HG03378 (cell line): Measurements from ENCODE around the gene PFN3.
A peak's percentile ranks its signal among the peaks of the same experiment; 100 is the strongest.

Experiments used
- ATAC-seq: cut with Tn5 transposase; IDR thresholded peaks from one replicate; pipeline ENCODE4 v1.9.1; 2021; ENCODE audit warnings: mild to moderate bottlenecking, moderate library complexity; ENCODE audit not compliant: unreplicated experiment

The PFN3 gene

DNA sequence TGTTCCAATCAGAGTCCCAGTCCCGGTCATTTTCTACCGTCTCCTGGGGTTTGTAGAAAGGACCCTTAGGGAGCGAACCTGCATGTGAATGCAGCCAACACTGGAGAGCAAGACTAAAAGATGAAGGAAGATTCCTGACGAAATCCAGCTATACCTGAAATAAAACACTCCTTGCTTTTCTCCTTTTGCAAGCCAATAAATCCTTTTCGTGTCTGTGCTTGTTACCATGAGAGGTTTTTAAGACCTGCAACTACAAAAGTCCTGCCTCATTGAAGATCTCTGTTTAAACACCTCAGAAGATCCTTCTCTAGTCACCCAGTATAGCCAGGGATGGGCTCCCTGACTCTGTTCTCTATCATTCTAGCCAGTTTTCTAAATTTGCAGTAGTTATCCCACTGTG is 26.2 kb downstream of the PFN3 start:
- ATAC-seq: no peak

DNA sequence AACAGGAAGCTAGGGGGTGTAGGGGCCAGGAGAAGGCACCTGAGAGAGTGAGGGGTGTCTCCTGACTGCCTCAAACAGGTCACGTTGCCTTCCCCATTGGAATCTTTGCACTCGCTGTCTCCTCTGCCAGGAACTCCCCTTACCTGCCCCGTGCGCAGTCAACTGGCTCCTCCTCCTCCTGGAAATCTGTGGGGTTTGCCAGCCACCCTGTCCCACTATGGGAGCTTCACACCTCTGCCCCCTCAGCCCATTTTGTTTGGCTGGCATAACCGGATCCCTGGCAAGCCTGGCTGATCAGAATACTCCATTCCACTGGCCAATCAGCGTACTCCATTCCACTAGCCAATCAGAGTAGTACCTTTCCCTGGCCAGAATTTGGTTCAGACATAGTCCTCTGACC is 26.7 kb downstream of the PFN3 start:
- no peak for ATAC-seq

DNA sequence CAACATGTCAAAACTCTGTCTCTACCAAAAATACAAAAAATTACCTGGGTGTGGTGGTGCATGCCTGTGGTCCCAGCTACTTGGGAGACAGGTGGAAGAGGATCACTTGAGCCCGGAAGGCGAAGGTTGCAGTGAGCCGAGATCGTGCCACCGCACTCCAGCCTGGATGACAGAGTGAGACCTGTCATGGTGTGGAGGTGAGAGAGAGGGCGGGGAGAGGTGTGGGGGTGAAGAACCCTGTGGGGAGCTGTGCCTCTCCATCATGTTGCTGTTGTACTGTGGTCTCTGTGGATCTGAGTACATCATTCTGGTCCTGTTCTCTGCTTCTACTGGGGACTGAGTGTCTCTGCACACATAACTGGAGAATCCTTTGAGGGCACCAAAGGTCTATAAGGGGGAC is 27.6 kb downstream of the PFN3 start:
- no peak for ATAC-seq

DNA sequence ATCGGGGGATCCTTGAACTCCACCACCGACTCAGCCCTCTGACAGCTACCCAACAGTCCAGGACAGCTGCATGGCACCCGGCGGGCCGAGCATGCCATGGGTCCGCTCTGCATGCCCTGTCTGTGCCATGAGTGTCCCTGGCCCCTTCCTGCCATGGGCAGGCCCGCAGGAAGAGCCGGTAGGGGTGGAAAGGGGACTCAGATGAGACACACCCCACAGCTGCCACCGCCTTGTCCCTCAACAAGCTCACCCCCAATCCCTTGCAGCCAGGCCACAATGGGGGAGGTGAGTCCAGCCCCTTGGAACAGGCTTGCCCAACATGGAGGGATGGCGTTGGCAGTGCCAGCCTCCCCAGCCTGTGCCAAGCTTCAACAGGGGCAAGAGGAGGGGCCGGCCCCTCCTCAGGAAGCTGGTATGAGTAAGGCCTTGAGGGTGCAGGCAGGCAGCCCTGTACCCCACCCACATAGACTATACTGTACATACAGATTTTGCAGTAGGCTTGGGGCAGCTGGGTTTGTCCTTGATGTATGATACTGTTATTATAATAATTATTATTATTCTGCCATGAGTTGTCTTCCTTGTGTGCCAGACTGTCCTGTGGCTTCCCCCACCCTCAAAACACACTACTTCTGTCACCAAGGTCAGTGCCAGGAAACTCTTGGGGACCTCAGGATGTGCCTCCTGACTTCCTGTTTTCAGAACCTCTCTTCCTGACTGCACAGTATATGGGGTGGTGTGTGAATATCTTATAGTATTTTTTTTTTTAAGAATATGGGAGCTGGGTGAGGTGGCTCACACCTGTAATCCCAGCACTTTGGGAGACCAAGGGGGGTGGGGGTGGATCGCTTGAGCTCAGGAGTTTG is 28.2 kb downstream of the PFN3 start:
- no peak for ATAC-seq

DNA sequence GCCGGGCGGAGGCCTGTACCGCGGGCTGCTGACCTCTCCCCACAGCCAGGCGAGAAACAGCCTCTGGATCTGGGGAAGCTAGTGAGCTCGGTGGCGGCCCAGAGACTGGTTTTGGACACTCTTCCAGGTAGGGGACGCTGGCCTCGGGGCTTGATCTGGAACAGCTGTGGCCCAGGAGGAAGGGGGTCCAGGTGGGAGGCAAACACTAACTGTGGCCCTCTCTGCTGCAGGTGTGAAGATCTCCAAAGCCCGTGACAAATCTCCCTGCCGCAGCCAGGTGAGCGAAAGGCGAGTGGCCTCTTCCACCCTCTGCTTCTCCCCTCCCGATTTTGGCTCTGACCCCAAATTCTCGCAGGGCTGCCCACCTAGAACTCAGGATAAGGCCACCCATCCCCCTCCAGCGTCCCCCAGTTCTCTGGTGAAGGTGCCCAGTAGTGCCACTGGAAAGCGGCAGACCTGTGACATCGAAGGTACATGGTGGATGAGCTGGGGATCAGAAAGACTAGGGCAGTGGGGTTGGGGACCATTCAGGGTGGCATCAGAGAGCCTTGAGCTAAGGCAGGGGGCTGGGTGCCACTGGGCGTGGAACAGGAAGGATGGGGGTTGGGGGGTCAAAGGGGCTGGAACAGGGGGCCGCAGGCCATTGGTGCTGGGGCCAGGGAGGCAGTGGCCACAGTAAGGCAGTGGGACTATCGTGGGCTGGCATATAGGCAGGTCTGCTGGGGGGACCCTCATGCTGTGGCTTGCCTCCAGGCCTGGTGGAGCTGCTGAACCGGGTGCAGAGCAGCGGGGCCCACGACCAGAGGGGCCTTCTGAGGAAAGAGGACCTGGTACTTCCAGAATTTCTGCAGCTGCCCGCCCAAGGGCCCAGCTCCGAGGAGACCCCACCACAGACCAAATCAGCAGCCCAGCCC is 29.1 kb downstream of the PFN3 start:
- ATAC-seq: no peak

DNA sequence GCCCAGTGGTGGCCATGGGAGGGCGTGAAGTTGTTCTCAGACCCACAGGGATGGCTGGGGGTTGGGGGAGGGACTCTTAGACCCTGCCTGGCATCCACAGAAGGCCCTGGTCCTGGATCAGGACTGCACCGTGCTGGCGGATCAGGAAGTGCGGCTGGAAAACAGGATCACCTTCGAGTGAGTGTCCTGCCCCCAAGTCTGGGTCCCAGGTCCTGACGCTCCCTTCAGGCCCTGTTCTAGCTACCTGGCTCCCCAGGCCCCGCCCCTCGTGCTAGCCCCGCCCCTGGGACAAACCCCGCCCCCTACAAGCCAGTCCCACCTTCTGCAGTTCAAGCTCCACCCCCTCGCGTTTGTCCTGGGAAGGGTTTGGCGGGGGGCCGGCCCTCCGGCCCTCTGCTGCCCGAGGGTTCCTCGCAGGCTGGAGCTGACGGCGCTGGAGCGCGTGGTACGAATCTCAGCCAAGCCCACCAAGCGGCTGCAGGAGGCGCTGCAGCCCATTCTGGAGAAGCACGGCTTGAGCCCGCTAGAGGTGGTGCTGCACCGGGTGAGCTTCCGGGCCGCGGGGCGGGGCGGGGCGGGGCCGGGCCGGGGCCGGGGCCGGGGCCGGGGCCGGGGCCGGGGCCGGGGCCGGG is 29.9 kb downstream of the PFN3 start:
- ATAC-seq: no peak

DNA sequence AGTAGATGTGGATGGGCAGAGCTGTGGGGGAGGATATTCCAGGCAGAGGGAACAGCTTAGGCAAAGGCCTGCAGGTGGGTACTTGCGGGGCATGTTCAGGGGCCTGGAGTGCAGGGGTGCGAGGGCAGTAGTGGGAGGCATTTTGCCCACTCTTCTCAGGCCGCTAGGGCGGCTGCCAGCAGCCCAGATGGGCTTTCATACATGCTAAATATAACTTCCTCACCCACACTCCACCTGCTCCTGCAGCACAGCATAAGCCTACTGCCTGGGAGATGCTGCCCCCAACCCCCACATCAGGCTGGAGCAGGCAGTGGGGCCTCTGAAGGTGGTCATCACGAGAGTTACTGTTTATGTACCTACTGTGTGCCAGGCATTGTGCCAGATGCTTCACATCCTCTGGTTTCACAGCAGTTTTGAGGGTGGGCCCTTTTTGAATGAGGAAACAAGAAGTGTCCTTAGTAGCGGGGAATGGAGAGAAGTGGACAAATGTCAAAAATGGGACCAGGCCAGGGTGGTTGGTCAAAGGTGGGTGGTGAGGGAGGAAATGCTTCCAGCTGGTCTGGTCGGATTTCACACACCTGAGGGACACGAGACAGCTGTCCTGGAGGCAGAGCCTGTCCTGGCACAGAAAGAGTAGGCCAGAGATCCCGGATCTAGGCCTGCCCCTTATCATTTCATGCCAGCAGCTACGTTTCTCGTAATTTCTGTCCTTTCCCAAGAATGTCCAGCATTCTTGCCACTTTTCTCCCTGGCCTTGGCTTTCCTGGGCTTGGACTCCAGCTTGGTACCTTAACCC is 30.6 kb downstream of the PFN3 start:
- ATAC-seq: no peak

DNA sequence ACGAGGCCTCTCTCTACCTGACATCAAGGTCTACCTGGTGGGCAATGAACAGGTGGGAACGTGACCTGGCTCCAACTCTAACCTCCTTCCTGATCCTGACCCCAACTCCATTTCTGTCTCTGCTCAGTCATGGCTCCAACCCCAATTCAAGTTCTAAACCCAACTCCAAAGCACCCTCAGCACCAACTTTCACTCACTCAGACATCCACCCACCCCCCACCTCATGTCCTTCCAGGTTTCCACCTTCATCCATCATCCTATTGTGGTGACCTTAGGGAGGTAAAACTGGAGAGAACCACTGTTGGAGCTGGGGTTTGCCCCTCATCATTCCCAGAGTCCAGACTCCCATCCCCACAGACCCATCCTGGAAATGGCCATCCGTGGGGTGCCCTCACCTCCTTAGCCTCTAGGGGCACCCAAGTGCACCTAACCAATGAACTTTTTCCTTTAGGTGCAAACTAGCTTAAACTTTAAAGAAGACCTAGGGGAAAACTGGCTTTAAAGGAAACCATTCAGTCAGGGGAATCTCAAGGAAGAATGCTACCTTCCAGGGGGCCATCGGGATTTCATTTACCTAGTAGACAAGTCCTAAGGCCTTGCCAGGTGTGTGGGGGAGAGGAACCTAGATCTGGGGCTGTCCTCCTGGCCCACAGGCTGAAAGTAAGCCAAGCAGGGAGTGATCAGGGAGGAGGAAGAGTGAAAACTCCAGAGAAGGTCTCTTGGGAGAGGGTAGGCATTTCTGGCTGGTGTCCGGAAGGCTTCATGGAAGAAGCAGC is 31.4 kb downstream of the PFN3 start:
- ATAC-seq: no peak

DNA sequence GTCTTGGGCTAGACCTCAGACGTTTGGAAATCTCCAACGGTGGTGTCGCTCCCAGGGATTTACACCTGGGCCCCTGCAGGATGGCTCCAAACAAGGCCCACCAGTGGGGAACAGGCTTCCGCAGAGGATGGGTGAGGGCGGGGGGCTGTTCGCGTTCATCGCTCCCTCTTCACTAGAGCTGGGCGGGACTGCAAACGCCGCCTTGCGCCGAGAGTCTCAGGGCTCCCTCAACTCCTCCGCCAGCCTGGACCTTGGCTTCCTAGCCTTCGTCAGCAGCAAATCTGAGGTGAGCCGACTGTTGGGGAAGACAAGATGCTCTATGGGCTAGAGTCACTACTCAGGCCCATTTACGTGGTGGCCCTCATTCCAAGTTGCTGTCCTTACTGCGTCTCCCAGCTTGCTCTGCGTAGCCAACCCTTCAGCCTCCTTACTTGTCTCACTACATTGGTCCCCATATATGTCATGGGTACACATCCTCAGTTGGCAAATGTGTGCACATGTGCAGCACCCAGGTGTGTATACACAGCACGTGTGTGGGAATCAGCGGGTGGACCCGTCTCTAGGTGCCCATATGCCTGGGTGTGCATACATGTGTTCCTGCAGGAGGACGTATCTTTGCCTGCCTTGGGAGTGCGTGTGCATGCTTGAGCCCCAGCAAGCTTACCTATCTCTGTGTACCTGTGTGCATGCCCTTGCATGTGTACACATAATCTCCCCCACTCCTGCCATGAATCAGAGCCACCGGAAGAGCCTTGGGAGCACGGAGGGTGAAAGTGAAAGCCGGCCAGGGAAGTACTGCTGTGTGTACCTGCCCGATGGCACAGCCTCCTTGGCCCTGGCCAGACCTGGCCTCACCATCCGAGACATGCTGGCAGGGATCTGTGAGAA is 32.2 kb downstream of the PFN3 start:
- ATAC-seq: no peak

DNA sequence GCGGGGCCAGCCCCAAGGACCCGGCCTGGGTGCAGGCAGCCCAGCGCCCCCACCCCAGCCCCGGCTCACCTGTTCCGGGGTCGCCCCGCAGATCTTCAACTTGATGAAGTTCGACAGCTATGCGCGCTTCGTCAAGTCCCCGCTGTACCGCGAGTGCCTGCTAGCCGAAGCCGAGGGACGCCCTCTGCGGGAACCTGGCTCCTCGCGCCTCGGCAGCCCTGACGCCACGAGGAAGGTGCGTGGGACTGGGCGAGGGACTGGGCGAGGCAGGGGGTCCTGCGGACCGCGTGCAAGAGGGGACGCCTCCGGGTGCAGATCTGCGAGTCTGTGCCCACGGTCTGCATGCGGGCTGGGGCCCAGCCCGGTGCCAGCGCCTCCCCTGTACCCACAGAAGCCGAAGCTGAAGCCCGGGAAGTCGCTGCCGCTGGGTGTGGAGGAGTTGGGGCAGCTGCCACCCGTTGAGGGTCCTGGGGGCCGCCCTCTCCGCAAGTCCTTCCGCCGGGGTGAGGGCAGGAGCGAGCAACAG is 33.1 kb downstream of the PFN3 start:
- ATAC-seq: no peak

DNA sequence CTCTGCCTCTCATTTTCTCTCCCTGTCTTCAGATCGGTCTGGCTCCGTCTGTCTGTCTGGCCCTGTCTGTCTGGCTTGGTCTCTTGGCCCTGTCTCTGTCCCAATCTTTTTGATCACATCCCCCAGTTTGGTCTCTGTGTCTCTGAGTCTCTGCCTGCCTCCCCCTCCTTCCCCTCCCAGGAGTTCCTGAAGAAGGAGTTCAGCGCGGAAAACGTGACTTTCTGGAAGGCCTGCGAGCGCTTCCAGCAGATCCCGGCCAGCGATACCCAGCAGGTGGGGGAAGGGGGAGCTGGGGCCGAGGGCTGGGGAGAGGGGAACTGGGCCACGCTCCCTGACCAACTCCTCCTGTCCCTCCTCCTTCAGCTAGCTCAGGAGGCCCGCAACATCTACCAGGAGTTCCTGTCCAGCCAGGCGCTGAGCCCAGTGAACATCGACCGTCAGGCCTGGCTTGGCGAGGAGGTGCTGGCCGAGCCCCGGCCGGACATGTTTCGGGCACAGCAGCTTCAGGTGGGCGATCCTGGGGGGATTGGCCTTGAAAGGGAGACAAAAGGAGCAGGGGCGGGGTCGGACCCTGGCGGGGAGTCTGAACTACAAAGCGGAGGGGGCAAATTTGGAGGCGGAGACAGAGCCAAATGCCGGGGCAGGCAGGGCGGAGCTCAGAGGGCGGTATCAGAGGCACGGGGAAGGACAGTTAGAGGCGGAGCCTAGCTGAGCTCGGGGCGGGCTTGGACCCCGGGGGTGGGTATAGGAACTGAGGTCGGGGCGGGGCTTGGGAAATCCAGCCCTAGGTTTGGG is 33.7 kb downstream of the PFN3 start:
- no peak for ATAC-seq

DNA sequence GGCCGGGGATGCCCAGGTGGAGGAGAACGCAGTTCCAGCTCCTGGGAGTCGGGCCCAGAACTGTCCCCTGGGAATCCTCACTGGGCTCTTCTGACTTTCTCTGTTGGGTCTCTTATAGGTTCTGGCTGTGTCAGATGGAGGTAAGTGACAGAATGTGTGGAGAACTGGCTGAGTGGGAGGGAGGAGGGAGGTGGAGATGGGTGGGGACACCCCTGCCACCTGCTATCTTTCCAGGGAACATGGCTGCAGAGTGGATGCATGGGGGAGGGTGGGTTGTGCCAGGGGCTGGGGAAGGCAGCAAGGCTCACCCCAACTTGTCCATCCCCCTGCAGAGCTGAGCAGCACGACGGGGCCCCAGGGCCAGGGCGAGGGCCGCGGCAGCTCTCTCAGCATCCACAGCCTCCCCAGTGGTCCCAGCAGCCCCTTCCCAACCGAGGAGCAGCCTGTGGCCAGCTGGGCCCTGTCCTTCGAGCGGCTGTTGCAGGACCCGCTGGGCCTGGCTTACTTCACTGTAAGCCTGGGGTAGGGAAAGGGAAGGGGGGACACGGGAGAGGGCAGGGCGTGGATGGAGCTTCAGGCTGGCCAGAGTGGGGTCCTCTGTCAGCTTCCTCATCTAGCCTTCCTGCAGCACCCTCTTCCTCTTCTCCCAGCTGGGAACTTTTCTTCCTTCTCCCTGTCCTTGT is 34.5 kb downstream of the PFN3 start:
- ATAC-seq: no peak

DNA sequence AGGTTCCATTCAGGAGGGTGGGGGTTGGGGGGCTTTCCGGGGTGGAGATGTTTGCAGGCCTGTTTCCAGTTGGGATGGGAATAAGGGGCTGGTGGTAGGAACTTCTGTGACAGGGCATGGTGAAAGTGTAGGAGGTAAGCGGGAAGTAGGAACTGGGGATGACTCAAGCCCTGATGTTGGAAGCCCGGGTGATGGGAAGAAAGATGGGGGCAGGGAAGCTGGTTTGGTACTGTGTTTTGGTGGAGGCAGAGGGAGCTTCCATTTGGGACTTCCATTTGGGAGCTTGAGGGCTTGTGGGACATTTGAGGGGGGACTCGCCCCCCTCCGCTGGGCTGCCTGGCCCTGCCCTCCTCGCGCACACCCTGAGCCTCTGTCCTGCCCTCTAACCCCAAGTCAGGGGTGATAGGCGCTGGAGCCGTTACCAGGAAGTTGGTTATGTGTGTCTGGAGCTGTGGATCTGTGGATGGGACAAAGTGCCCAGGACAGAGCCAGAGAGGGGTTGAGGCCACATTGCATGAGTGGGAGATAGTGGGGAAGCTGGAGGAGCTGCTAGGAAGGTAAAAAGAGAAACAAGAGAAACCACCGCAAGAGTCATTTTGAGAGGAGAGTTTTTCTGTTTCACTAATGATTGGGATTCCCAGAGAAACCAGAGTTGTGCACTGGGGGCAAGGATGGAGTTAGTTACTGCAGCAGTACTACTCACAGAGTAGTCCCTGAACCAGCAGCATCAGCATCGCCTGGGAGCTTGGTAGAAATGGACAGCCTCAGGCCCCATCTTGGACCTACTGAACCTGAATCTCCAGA is 36.1 kb downstream of the PFN3 start:
- peak; percentile 39 for ATAC-seq

DNA sequence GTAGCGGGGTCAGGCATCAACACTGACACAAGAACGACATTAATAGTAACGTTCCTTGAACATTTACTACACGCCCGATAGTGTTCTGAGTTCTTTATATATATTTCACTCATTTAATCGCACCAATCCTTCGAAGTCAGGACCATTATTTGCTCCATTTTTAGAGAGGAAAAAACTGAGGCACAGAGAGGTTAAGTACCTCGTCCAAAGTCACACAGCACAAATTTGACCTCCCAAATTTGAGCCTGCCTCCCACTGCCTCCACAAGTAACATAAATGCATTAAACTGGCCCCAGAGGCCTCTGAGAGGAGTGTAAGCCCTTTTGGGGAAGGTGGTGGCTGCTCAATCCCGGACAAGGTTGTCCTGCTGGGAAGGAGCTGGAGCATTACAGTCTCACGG is 36.9 kb downstream of the PFN3 start:
- ATAC-seq: no peak

DNA sequence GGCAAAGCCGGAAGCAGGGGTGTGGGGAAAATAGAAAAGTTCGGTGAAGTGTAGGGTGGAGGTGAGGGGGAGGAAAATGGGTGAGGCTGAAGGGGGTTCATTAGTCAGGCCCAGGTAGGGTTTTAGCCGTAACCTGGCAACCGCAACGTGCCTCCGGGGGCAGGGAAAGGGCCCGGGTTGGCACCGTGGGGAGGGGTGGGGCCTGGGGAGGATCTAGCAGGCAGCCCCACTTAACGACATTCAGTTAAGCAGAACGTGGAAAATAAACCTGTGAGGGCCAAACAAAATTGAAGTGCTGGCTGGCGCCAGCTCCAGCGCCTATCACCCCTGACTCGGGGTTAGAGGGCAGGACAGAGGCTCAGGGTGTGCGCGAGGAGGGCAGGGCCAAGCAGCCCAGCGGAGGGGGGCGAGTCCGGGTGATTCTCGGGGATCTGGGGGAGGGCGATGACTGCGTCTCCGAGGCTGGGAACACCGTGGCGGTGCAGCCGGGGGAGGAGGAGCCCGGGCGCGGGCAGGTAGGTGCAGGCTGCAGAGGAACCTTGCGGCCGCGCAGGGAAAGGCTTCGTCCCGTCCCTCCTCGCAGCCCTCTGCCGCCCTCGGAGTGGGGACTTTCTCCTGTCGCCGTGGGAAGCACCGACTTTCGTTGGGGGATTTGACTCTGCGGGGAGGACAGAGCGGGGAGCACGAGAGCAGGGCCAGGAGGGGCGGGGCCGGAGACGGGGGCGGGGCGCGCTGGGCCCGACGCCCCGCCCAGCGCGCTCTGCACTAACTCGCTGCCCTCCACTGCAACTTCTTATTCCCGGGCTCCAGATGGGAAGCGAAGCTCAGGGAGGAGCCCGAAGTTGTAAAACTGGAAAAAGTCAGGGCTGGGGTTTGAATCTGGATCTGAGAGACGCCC is 37.6 kb downstream of the PFN3 start:
- ATAC-seq: no peak

DNA sequence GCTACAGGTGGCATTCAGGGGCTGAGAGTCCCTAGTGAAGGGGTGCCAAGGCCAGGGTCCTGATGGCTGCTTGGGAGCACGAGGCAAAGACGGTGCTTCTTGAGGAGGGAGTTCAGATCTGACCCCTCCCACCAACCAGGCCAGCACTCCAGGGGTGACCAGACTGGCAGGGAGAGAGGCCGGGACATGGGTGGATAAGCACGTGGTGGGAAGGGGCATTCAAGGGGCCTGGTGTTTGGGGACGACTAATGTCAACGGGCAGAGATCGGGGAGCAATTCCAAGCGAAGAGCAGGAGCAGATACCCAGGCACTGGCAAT is 38.2 kb downstream of the PFN3 start:
- ATAC-seq: no peak
